OCI-LY3 (cell line): ENCODE results near the gene CCDC68.

Source experiments
- EZH2phosphoT487 ChIP-seq: fragments of 200-600 bp; shearing (Covaris generic); IDR thresholded peaks from 2 replicates; pipeline ENCODE4 v1.6.1; 2018; ENCODE audit warnings: antibody characterized with exemption, mixed run types, low read depth
- TF ChIP-seq, protein P1 (sequence below): fragments of 200-600, 300-600 bp; sonication (generic); IDR thresholded peaks from 2 replicates; pipeline ENCODE4 v1.5.1; 2014; ENCODE audit warnings: antibody characterized with exemption, low read length, low read depth

DNA sequence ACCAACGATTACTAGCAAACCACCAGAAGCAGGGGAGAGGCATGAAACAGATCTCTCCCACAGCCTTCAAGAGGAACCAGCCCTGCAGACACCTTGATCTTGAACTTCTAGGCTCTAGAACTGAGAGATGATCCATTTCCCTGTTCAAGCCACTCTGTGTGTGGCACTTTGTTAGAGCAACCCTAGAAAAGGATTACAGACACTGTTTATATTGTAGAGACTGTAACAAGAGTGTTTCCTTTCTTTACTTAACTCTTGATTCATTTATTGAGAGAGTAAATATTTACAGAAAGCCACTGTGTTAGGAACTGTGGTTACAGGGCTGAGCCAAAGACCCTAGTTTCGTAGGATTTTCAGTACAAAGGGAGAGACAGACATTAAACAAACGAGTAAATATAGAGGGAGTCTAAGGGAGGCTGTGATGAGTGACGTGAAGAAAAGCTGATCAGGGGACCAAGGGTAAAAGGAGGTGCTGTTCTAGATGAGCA lies 10.9 kb downstream of the CCDC68 start:
- TF ChIP-seq, protein P1, sequence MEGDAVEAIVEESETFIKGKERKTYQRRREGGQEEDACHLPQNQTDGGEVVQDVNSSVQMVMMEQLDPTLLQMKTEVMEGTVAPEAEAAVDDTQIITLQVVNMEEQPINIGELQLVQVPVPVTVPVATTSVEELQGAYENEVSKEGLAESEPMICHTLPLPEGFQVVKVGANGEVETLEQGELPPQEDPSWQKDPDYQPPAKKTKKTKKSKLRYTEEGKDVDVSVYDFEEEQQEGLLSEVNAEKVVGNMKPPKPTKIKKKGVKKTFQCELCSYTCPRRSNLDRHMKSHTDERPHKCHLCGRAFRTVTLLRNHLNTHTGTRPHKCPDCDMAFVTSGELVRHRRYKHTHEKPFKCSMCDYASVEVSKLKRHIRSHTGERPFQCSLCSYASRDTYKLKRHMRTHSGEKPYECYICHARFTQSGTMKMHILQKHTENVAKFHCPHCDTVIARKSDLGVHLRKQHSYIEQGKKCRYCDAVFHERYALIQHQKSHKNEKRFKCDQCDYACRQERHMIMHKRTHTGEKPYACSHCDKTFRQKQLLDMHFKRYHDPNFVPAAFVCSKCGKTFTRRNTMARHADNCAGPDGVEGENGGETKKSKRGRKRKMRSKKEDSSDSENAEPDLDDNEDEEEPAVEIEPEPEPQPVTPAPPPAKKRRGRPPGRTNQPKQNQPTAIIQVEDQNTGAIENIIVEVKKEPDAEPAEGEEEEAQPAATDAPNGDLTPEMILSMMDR = no peak
- no peak for TF ChIP-seq EZH2phosphoT487
